NCI-H1092 treated with DMSO at 0.1 percent for 48 hours (cell line): ENCODE data around the gene C10orf105.

ENCODE experiments used
- DNase-seq: peaks from one replicate; lab custom pipeline; 2025; lab: John Stamatoyannopoulos, UW

C10orf105 gene

GRCh38 chr10:71697938-71698709, 21.5 kb downstream of the C10orf105 start:
- DNase-seq: no peak

DNA sequence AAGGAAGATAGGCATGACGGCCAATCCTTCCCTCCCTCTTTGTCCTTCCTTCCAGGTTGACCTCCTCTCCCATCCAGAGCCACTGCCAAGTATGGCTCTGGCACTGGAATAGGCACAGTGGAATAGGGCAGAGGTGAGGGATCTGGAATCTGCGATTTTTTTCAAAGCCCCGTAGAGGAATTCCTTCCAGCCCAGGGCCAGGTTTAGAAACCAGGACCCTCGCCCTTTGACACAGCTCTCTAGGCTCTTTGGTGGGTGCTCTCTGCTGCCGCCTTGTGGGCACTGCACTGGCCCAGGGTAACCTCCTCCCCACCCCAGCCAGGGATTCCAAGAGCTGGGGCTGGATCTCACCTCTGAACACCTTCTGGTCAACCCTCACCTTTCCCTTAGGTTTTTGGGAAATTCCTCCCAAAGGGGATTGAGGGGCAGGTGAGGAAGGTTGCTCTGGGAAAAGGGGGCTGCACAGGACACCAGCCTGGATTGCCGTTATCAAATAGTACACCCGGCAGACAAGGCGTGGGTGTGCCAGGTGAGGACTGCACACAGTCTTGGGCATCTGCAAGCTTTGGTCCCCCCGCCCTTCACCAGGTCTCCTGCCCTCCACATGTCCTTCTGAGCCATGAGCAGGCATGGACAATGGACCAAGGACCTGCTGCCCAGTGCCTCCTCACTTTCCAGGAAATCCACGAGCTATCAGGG, 22.8 kb downstream of the C10orf105 start:
- DNase-seq: peak; percentile 10

DNA sequence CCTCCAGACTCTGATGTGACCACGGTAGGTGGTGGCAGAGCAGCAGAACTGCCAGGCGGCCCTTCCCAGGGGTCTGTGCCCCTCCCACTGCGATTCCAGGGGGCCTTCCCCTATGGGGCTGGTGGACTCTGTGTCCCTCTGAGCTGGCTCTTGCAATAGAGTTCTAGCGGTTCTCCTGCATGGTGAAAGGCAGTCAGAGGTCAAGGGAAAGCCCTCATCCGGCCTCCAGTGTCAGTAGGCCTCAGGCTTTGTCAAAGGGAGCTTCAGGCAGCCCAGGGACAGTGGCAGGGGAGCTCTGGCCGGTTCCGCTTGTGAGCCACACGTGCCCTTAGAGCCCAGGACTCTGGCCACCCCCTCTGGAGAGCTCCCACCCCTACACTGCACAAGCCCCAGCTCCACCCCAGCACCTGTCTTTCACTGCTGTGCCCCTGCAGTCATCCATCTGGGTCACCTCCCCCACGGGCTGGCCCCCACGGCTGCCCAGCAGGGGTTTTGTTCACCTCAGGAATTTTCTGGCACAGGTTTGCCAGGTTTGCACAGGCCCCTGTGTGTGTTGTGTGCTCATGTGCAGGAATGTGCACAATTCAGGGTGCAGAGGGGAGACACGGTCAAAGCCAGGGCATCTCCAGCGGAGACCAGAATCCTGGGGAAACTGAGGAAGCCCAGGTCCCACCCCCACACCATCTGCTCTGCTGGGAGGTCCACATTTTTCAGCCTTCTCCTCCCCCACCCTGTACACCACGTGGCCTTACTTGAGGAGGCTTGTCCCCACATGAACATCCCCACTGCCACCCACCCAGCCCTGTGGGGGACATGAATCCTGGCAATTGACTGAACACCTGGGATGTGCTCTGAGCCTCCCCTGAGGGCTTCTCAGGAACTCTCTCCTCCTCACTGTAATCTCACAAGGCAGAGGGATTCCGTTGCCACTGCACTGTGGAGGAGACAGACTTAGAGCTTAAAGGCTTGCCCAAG, 23.8 kb downstream of the C10orf105 start:
- no peak for DNase-seq

GRCh38 chr10:71694567-71694968, 25.0 kb downstream of the C10orf105 start:
- no peak for DNase-seq

DNA sequence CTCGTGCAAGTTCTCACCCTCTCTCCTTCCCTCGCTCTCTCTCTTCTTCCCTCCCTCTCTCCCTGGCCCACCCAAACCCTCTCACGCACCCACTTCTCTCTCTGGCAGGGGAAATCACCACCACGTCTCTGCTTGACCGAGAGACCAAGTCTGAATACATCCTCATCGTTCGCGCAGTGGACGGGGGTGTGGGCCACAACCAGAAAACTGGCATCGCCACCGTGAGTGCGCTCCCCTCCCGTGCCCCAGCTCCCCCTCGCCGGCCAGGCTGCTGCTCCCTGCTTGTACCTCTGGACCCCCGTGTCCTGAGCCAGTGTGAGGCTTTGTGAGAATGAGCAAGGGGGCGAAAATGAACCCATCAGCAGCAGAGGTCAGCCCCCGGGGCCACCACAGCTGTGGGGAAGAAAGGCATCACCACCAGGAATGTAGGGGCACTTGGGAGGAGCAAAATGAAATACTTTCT, 25.5 kb downstream of the C10orf105 start:
- no peak for DNase-seq

DNA sequence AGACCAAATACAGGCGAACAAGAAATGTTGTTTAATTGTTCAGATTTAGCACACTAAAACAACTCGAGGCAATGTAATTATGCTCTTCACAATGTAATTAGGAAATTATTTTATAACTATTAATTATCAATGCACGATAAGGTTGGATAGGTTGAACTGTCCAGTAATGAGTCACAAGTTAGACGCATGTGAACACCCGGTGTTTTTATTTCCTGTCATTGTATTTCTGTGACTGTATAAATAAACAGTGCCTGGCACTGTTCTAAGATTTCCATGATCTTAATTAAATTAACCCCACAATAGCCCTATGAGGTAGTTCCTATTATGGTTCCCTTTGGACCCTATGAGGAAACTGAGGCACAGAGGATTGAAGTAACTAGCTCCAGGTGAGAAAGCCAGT, 26.2 kb downstream of the C10orf105 start:
- no peak for DNase-seq

- no peak for DNase-seq
These were observed 26.8 kb downstream of the C10orf105 start for GRCh38 chr10:71692598-71693306.

- no peak for DNase-seq
These were observed 28.2 kb downstream of the C10orf105 start for GRCh38 chr10:71691405-71691804.

DNA sequence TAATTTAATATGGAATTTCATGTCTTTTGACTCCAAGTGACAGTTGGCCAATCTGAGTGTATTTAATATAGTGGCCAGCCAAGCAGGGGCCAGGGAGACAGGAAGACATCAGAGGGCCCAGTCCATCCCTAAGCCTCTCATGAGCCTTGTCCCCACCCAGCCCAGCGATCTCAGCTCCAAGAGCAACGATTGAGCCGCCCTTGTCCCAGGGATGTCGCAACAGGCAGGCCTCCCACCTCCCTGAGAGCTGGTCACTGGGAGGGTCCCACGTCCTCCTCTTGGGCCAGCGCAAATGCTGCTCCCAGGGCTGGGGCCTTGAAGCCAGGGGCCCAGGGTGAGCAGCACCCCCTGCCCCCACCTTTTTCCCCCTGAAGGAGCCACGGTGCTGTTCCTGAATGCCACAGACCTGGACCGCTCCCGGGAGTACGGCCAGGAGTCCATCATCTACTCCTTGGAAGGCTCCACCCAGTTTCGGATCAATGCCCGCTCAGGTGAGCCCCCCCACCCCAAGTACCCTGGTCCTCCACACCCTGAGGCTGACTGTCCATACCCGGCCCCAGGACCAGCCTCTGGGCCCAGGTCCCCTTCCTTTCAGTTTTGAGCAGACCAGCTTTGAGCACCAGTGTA, 29.4 kb downstream of the C10orf105 start:
- DNase-seq: no peak

GRCh38 chr10:71688256-71688655, 31.3 kb downstream of the C10orf105 start:
- no peak for DNase-seq

DNA sequence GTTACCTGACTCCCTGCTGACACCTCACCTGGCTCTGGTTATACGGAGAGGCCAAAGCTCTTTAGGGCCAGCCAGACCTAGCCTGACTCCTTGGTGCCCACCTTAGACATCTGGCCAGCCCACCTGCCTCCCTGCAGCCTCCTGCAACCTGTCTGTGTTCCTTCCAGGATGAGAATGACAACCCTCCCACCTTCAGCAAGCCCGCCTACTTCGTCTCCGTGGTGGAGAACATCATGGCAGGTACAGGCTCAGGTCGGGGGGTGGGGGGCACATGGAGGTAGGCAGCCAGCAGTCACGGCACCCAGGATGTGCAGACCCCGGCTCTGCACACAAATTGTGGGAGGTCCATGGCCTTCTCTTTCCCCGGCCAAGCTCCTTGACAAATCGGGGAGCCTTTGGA, 32.1 kb downstream of the C10orf105 start:
- no peak for DNase-seq

GRCh38 chr10:71687077-71687476, 32.5 kb downstream of the C10orf105 start:
- DNase-seq: no peak

- DNase-seq: no peak
These were observed 33.9 kb downstream of the C10orf105 start for GRCh38 chr10:71685554-71686232.

GRCh38 chr10:71684356-71685173, 35.0 kb downstream of the C10orf105 start:
- no peak for DNase-seq

DNA sequence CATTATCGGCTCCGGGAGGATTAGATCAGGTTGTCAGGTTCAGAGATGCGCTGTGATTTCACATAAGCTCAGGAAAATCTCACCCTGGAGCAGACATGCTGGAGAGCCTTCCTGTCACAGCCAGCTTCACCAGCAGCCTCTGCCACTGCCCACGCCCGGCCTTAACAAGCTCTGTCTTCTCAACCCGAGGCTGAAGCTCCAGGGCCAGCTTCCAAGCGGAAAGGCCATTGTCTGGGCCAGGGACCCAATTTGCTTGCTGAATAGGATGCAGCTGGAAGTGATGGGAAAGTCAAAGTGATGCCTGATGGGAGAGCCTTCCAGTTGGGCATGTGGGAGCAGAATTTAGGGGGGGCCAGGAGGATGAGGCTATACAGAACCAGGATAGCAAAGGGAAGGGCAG, 36.3 kb downstream of the C10orf105 start:
- no peak for DNase-seq

DNA sequence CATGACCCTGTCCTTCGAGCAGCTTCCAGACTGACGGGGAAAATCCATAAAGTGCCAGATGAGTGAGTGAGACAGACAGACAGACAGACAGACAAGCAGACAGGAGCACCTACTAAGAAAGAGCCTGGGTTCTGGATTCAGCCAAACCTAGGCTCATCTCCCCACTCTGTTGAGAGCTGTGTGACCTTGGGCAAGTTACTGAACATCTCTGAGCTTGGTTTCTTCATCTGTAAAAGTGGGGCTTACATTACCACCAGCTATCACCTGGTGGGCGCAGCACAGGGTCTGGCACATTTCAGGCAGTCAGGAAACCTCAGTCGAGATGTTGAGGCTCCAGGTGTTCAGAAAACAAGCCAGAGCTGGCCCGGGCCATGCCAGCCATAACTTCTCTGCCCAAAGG, 37.6 kb downstream of the C10orf105 start:
- no peak for DNase-seq

GRCh38 chr10:71679425-71679824, 40.2 kb downstream of the C10orf105 start:
- no peak for DNase-seq

DNA sequence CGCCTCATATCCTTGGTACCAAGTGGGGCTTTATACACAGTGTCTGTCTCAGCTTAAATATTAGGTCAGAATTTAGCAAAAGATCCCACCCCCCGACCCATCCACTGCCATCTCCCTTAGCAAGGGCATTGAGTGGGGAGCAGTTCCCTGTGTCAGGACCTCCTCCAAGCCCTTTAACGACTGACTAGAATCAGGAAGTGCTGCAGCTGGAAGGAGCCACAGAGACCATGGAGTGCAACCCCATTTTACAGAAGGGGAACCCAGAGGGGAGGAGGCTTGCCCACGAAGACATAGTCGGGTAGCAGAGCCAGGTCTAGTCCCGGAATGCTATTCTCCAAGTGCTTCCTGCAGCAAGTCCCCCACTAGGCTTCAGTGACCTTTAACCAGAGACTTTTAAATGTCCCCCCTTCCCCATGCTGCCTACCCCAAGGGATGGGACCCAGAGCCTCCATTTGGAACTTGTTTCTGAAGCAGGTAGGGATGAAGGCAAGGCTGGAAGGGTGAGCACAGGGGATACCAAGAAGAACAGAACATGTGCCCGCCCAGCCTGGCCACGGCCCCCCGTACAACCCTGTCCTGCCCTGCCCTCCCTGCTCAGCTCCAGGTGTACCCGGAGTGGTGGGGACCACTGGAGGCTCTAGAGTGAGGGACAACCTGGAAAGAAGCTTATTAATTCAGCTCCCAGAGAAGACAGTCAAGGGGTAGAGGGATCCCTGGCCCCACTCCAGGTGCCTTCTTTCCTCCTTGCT, 41.3 kb downstream of the C10orf105 start:
- no peak for DNase-seq

GRCh38 chr10:71677261-71677660, 42.3 kb downstream of the C10orf105 start:
- DNase-seq: no peak
